ENCODE measurements around the gene PSTPIP2. TPM values are rescaled to one million over a fixed set of nuclear protein-coding genes. Genes with fewer than 3 reads are reported as not detected.

Gene PSTPIP2
- total and polyA plus RNA-seq, 9 of the 15 experiments (the other 6 are each of a cell fraction or from before 2014, with no cell fraction given) = 14.0 to 45.7 (median 27.1) TPM

- TF ChIP-seq, protein P1, sequence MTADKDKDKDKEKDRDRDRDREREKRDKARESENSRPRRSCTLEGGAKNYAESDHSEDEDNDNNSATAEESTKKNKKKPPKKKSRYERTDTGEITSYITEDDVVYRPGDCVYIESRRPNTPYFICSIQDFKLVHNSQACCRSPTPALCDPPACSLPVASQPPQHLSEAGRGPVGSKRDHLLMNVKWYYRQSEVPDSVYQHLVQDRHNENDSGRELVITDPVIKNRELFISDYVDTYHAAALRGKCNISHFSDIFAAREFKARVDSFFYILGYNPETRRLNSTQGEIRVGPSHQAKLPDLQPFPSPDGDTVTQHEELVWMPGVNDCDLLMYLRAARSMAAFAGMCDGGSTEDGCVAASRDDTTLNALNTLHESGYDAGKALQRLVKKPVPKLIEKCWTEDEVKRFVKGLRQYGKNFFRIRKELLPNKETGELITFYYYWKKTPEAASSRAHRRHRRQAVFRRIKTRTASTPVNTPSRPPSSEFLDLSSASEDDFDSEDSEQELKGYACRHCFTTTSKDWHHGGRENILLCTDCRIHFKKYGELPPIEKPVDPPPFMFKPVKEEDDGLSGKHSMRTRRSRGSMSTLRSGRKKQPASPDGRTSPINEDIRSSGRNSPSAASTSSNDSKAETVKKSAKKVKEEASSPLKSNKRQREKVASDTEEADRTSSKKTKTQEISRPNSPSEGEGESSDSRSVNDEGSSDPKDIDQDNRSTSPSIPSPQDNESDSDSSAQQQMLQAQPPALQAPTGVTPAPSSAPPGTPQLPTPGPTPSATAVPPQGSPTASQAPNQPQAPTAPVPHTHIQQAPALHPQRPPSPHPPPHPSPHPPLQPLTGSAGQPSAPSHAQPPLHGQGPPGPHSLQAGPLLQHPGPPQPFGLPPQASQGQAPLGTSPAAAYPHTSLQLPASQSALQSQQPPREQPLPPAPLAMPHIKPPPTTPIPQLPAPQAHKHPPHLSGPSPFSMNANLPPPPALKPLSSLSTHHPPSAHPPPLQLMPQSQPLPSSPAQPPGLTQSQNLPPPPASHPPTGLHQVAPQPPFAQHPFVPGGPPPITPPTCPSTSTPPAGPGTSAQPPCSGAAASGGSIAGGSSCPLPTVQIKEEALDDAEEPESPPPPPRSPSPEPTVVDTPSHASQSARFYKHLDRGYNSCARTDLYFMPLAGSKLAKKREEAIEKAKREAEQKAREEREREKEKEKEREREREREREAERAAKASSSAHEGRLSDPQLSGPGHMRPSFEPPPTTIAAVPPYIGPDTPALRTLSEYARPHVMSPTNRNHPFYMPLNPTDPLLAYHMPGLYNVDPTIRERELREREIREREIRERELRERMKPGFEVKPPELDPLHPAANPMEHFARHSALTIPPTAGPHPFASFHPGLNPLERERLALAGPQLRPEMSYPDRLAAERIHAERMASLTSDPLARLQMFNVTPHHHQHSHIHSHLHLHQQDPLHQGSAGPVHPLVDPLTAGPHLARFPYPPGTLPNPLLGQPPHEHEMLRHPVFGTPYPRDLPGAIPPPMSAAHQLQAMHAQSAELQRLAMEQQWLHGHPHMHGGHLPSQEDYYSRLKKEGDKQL (CRISPR knock-in tag; IDR thresholded peaks at IDR 0.05; ENCODE audit: borderline replicate concordance) = no peak
- TF ChIP-seq ZNF766 (CRISPR knock-in tag; conservative IDR thresholded peaks at IDR 0.05) (no peak), MAFK (IDR thresholded peaks at IDR 0.05; ENCODE audit: low read length) (no peak), RAD21 (CRISPR knock-in tag; conservative IDR thresholded peaks at IDR 0.05 in 1 of 2, IDR thresholded peaks at IDR 0.05 in 1 of 2) (no peak), ZNF518B (CRISPR knock-in tag; IDR thresholded peaks at IDR 0.05) (no peak), ZNF274 (IDR thresholded peaks at IDR 0.05; ENCODE audit: borderline replicate concordance, low read depth, low read length) (no peak), CCNT2 (IDR thresholded peaks at IDR 0.05; ENCODE audit: borderline replicate concordance, extremely low read depth, insufficient read length, low read depth, low read length) (peak; percentile 38), POLR2B (IDR thresholded peaks at IDR 0.05; ENCODE audit: low read depth, partially characterized antibody) (peak; percentile 79), MXI1 (IDR thresholded peaks at IDR 0.05; ENCODE audit: low read depth, low read length) (no peak), ATF6 (CRISPR knock-in tag; IDR thresholded peaks at IDR 0.05) (no peak), SNIP1 (IDR thresholded peaks at IDR 0.05; ENCODE audit: low read depth) (no peak), TAF15 (IDR thresholded peaks at IDR 0.05; ENCODE audit: low read depth, low read length) (no peak), EHMT2 (IDR thresholded peaks at IDR 0.05) (no peak)
- TF ChIP-seq, protein P2, sequence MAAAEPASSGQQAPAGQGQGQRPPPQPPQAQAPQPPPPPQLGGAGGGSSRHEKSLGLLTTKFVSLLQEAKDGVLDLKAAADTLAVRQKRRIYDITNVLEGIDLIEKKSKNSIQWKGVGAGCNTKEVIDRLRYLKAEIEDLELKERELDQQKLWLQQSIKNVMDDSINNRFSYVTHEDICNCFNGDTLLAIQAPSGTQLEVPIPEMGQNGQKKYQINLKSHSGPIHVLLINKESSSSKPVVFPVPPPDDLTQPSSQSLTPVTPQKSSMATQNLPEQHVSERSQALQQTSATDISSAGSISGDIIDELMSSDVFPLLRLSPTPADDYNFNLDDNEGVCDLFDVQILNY (CRISPR knock-in tag; IDR thresholded peaks at IDR 0.05) = 0 out of 2 replicates have a peak, but pooled peaks have one; percentile 37
These were observed 25.9 kb upstream of the PSTPIP2 start, which contains the start of gene ATP5F1A (continued) for GRCh38 chr18:46097801-46098615.
